ENCODE data around the gene EXOSC6.
"Not testable (repeated sequence)": the region's sequence is repeated elsewhere in the genome, so short reads cannot be mapped to it uniquely, and the experiment has no call there.

EXOSC6 gene

GRCh38 chr16:70251629-70252354, at the start of gene EXOSC6:
Gene EXOSC6 (minus strand): TSS chr16:70251940. CDS start chr16:70251900, 40 bp downstream.
- DNase-seq, result peak; percentile 92

- DNase-seq, result no peak
Observed at GRCh38 chr16:70301121-70301520, 49.4 kb upstream of the EXOSC6 start.

- peak; percentile 54 for DNase-seq
Observed at GRCh38 chr16:70298988-70299938, 47.5 kb upstream of the EXOSC6 start, which contains the start of gene DDX19B. Gene DDX19B (plus strand): TSS chr16:70299186. CDS start chr16:70299298, 112 bp downstream.

- no peak for DNase-seq
Observed at GRCh38 chr16:70295634-70296033, 43.9 kb upstream of the EXOSC6 start.

- DNase-seq, result no peak
Observed at GRCh38 chr16:70294385-70295025, 42.8 kb upstream of the EXOSC6 start.

- not testable (repeated sequence) for DNase-seq
Observed at GRCh38 chr16:70292148-70292547, 40.4 kb upstream of the EXOSC6 start.

GRCh38 chr16:70290949-70291519, 39.3 kb upstream of the EXOSC6 start:
- DNase-seq, result no peak

GRCh38 chr16:70289229-70290094, 37.7 kb upstream of the EXOSC6 start, which contains the start of gene AARS1:
Gene AARS1 (minus strand): TSS chr16:70289506. CDS start chr16:70282763, 6,743 bp downstream.
- peak; percentile 96 for DNase-seq

GRCh38 chr16:70287304-70287971, 35.7 kb upstream of the EXOSC6 start:
- DNase-seq, result not testable (repeated sequence)

- DNase-seq, result no peak
Observed at GRCh38 chr16:70276392-70276791, 24.7 kb upstream of the EXOSC6 start.

- no peak for DNase-seq
Observed at GRCh38 chr16:70271696-70272095, 20.0 kb upstream of the EXOSC6 start.

GRCh38 chr16:70270176-70270575, 18.4 kb upstream of the EXOSC6 start:
- no peak for DNase-seq

GRCh38 chr16:70269471-70269870, 17.7 kb upstream of the EXOSC6 start:
- DNase-seq, result no peak

GRCh38 chr16:70267922-70268321, 16.2 kb upstream of the EXOSC6 start:
- not testable (repeated sequence) for DNase-seq

GRCh38 chr16:70267516-70267915, 15.8 kb upstream of the EXOSC6 start:
- DNase-seq, result no peak

- not testable (repeated sequence) for DNase-seq
Observed at GRCh38 chr16:70259903-70260302, 8.2 kb upstream of the EXOSC6 start.

- no peak for DNase-seq
Observed at GRCh38 chr16:70258946-70259345, 7.2 kb upstream of the EXOSC6 start.

- DNase-seq, result no peak
Observed at GRCh38 chr16:70258065-70258464, 6.3 kb upstream of the EXOSC6 start.

- DNase-seq, result no peak
Observed at GRCh38 chr16:70257391-70257790, 5.7 kb upstream of the EXOSC6 start.

GRCh38 chr16:70255574-70255973, 3.8 kb upstream of the EXOSC6 start:
- no peak for DNase-seq

- no peak for DNase-seq
Observed at GRCh38 chr16:70254965-70255286, 3.2 kb upstream of the EXOSC6 start.
